GM21447 (cell line): ENCODE data around the gene SLC7A8.
"Not testable (repeated sequence)": the region's sequence is repeated elsewhere in the genome, so short reads cannot be mapped to it uniquely, and the experiment has no call there.

Experiments
- ATAC-seq: cut with Tn5 transposase; IDR thresholded peaks from one replicate; pipeline ENCODE4 v1.9.1; 2021; ENCODE audit not compliant: unreplicated experiment

The SLC7A8 gene

DNA sequence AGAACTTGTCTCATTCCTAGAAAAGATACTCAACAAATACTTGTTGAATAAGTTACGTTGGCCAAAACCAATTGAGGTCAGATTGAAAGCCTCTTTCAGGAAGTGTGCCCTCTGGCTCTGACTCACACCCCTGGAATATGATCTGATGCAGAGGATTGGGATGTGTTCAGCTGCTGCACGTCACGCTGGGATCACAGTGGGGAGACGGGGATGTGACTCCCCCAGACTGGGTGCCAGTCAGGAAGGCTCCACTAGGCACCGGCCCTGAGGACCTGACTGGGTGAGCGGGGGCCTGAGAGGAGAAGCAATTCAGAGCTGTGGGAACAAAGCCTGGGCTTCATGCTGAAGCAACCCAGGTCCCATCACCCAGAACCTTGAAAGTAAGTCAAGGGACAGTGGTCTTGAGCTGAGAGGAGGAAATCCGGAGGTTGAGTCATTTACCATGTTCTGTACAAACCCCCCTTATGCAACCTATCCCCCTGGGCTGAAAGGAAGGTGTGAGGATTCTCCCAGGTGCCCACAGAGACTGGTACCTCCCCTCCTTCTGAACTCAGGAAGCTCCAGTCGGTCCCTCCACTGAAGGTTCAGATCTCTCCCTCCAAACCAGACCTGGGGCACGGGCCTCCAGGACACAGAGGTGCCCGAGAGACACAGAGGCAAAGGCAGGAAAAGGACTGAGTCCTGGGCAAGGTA, 68.3 kb downstream of the SLC7A8 start:
- ATAC-seq: no peak

DNA sequence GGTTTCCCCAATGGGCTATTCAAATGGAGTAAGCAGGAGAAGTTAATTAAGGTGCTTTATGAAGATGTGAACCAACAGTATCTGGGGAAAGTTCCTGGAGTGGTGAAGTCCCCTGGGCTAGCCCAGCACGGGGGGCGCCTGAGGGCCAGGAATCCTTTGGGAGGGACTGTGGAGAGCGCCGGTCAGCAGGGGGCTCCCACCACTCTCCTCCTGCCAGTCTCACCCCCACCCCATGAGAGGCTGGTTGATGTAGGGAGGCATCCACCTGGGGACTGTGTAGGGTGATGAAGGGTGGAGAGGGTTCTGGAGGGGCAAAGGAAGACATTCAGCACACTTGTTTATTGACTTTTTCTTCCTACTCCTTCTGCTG, 68.8 kb downstream of the SLC7A8 start:
- no peak for ATAC-seq

DNA sequence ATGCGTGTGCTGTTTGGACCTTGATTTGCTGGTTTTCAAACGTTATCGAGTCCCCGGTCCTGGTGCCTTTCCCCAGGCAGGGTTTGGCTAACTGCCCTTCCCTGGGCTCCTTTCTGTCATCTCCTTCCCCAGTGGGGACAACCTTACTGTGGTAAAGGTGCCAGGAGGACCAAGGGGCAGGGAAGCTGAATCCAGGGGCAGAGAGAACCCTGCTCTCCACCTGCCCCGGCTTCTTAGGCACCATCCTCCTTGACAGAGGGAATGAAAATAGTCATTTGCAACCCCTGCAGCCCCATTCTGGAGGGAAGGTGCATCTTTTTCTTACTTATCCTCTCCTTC, 69.4 kb downstream of the SLC7A8 start:
- ATAC-seq: no peak

DNA sequence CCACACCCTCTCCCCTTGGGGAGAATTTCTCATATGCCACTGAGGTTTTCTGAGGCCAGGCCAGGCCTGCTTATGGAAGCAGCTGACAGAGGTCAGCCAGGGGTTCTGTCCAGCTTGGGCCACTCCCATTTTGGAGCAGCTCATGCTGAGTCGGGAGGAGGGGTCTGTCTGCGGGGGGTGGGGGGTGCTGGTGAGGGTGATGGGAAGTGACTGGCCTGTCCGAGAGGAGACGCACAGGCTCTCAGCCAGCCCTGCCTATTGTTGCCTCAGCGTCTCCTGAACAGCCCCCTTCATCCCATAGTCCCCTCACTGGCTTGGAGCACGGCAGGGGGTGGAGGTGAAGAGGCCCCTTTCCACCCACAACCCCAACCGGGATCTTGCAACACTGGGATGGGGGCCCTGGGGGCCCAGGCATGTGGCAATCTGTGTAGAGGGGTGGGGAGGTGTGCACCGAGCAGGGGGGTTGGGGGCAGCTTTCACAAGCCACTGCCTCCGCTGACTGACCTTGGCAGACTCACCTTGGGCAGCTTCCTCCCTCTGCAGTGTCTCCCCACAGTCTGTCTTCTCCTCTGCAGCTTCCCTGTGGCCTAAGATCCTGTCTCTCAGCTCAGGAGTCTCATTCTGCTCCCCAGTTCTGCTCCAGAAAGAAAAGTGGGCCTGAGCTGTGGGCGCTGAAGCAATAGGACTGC, 69.9 kb downstream of the SLC7A8 start:
- ATAC-seq: no peak

DNA sequence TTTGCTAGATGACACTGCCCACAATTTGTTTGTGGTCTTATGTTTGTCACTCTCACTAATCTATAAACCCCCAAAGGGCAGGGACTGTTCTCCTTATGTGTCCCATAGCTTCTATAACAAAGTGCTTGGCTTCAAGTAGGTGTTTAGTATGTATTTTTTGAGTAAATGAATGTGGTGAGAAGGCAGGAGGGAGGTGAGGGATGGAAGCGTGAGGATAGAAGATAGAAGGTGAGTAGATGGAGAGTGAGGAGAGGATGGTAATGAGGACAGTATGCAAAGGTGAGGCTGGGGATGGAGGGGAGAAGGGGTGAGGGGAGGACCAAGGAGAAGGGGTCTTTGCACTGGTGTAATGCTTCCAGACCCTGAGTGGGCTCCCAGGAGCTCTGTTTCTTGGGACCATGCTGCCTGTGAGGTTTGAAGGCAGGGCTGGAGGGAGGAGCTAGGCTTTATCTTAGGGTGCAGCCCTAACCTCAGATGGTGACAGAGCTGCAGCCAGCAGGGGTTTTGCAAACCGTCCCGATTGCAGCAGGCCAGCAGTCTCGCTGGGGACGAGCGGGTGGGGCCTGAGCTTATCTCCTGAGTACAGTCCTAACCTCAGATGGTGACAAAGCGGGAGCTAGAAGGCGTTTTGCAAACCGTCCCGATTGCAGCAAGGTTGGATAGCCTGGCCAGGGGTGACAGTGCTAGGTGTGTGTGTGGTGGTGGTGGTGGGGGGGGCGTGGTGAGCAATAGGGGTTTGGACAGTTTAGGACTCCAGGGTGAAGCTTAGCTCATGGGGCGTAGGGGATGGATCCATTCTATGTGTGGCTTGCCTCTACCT, 70.9 kb downstream of the SLC7A8 start:
- ATAC-seq: no peak

DNA sequence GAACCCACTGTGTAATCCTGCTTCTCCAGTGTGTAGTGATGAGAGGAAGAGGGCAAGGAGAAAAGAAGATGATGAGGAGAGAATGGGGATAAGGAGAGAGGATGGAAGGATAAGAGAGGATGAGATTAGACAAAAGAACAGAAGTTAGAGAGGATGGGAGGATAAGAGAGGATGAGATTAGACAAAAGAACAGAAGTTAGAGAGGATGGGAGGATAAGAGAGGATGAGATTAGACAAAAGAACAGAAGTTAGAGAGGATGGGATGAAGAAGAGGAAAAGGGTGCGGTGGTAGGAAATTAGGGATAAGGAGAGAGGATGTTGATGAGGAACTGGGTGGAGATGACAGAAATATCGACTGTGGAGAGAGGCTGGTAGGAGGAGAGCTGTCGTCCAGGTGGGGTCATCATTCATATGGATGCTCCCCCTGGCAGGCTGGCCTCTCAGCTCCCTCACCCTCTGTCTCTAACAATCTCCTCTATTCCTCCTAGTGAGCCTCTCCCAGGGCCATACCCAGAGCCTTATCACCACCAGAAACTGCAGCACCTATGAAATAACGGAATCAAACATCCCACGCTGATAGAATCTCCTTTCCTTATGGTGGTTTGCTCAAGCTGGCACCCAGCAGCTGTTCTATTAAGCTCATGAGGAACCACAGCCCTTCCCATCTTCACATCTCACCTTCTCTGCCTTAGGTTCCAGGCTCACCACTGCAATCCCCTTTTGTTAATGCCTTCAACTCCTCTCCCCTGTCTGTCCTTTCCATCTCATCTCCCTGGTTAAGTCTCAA, 72.7 kb downstream of the SLC7A8 start:
- no peak for ATAC-seq

DNA sequence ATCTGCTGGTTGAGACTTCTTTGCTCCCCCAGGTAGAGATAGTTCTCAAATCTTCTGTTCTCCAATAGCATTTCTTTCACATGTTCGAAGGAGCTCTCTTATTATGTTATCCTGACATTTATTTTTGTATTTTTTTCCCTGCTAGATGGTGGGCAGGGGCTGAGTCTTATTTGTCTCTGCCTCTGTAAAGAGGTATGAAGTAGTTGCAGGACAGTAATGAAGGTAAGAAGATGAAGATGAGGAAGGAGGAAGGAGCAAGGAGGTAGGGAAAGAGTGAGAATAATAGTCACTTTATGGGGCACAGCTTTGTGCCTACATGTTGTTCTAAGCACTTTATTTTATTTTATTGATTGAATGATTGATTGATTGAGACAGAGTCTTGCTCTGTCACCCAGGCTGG, 73.7 kb downstream of the SLC7A8 start:
- no peak for ATAC-seq

DNA sequence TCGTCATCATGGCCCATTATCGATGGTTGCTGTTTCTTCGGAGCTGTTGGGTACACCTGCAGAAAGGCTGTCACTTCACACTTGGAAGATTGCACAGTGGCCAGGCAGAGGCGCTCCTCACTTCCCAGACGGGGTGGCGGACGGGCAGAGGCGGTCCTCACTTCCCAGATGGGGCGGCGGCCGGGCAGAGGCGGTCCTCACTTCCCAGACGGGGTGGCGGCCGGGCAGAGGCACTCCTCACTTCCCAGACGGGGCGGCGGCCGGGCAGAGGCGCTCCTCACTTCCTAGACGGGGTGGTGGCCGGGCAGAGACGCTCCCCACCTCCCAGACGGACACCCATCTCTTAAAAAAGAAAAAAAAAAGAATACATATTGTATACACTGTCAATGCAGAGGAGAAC, 75.3 kb downstream of the SLC7A8 start:
- ATAC-seq: not testable (repeated sequence)

DNA sequence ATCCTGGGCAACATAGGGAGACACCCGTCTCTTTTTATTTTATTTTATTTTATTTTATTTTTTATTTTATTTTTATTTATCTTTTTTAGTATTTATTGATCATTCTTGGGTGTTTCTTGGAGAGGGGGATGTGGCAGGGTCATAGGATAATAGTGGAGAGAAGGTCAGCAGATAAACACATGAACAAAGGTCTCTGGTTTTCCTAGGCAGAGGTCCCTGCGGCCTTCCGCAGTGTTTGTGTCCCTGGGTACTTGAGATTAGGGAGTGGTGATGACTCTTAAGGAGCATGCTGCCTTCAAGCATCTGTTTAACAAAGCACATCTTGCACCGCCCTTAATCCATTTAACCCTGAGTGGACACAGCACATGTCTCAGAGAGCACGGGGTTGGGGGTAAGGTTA, 75.8 kb downstream of the SLC7A8 start:
- ATAC-seq: not testable (repeated sequence)

DNA sequence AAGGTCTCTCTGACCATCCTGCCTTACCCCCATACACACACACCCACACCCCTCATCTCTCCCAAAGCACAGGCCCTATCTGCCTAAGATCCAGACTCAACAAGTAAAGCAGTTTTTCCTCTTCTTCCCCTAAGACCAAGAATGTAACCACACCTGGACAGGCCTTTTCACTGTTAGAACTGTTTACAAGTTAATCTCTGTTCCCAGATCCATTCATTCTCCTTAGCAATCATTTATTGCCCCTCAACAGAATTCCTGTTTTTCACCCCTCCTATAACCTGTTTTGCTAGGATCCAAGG, 76.8 kb downstream of the SLC7A8 start:
- no peak for ATAC-seq

DNA sequence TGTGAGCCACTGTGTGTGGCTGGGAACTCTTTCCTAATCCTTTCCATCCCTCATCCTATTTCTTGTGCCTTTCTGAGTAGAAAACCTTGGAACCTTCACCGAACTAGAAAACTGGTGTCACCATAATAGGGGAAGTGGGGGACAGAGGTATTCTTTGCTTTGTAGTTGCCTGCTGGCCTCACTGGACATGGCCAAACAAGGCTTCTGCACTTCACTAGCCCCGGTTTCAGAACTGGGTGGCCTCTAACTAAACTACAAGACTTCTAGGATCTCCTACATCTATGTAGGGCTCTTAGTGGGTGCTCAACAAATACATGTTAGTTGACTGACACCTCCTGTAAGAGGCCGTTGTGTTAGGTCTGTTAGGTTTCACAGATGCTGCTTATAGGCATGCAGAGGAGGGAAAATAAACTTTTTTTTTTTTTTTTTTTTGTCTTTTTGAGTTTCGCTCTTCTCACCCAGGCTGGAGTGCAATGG, 78.1 kb downstream of the SLC7A8 start:
- no peak for ATAC-seq

DNA sequence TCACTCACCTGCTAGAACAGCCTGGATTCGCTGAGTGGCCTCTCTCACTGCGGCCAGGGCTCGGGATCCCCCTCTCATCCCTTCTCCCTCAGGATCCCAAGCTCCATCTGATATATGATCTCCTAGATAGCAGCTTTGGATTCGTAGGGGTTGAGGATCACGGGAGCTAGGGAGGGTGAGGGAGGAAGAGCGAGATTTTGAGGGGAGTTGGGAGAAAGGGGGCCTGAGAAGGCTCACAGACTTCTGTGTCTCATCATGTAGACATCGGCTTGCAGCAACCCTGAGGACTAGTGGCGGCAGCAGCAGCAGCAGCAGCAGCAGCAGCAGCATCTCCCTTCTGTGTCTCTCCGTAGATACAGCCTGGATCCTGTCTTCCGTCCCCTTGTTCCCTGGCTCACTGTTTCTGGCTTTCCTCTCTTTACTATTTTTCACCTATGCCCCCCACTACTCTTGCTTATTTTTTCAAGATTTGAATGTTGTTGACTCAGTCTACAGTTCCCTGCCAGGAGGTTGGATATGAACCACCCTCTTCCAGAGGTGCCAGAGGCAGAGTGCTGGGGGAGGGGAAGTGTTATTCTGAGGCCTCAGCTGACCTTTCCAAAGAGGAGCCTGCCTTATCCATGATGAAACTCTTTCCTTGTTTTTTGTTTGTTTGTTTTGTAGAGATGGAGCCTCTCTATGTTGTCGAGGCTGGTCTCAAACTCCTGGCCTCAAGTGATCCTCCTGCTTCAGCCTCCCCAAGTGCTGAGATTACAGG, 78.7 kb downstream of the SLC7A8 start, which contains the start of gene CIROP:
Gene CIROP, minus strand, starts transcription at position 399 of the 757 bp plus-strand sequence. Its CDS starts 69 bp downstream, at position 330.
- no peak for ATAC-seq

DNA sequence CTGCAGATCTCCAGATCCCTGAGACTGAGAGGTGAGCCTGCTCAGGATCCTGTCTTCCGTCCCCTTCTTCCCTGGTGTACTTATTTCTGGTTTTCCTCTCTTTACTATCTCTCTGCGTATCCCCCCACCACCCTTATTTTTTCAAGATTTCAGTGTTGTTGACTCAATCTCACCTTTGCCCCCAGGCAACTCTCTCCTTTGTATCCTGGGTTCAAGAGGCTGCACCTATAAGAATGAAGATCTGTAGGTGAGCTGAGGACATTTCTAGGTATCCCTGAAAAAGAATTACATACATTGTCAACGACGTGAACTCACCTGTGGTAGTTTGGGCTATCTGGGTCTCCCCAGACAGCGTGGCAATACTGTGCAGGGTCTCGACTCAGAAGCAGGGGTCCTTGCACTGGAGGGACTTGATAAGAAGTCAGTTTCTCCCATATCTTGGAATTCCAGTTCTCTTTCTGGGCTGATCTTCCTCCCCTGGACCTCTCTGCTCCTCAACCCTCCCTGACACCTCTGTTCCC, 79.3 kb downstream of the SLC7A8 start:
- ATAC-seq: no peak

DNA sequence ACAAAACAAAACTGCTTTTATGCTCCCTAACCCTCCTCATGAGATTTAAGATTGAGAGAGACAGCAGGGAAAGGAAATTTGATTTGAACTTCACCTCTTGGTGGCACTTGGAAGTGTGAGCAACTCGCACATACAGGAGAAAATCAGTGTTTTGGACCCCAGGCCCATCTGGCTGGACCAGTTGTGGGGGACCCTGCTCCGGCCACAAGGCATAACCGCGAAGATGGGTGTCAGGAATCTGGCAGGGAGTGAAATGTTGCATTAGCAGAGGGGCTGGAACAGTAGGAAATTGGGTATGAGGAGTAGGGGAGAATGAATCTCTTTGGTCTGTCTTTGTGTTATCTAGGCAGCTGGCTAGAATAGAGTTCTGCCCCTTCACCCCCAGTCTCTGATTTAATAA, 79.9 kb downstream of the SLC7A8 start:
- ATAC-seq: no peak

DNA sequence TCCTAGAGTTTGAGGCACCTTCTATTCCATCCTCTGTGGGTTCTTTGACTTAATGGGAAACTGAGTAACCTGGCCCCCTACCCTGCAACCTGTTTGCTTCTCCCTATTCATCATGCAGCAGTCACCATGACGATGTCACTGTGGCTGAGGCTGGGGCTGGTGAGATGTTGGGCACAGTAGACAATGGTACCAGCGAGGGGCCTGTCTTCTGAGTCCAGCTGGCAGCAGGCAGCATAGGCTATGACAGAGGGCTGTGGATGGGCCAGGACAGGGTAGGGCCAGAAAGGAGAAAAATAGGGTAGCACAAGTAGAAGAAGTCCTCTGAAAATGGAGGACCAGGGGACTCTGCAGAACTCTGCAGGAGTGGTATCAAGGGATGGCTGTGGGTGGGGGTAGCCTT, 80.7 kb downstream of the SLC7A8 start:
- no peak for ATAC-seq

DNA sequence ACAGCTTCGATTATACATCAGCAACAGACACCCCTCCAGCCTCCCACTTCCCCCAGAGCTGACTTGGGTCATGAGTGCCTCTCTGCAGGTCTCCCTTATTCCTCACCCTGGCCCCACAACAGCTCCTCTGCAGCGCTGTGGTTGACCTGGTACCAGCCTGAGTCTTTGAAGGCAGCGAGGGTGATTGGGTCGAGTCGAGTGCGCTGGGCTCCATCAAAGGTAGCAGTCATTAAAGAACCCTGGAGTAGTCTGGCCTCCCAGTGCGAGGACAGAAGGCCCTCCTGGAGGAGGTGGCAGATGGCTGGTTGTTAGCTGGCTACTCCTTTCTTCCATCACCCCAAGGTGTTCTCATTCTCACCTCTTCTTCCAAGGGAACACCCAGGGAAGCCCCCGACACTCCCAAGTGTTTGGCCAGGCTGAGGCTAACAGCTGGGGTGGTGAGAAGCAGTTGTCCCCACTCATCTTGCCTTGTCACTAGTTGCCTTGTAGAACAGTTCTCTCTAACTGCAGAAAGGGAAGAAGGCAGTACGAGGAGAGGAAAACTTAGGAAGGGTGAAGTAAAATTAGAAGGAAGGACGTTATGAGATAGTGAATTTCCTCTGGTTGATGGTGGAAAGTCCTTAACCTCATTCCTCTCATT, 81.4 kb downstream of the SLC7A8 start:
- ATAC-seq: no peak

DNA sequence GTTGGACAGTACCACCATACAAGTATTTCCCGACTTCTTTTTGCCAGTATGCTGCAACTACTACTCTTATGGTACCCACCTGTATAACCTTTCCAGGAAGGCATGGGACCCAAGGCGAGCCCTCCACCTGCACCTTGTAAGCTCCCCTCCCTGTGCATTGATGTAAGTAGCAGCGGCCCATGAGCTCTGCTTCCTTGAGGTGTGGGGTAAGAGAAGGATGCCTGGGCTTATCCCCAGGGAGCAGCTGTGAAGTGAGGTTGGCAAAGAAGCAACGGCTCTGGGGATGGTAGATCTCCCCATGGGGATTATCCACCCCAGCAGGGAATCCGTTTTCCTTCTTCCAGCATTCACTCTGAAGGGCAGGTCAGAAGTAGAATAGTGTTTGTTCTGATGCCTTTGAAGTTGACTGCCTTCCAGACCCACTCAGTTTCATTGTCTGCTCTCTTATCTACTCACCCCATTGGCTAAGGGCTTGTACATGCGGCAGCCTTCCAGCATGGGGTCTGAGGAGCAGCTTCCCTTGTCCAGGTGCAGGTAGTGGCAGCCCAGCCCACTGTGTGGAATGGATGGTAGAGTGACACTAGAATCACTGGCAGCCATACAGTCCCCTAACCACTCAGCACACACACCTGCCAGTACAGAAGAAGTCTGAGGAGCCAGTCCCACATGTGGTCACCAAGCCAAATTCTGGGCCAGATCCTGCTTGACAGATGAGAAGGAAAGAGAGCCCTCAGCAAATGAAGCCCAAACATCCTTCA, 82.1 kb downstream of the SLC7A8 start:
- no peak for ATAC-seq

DNA sequence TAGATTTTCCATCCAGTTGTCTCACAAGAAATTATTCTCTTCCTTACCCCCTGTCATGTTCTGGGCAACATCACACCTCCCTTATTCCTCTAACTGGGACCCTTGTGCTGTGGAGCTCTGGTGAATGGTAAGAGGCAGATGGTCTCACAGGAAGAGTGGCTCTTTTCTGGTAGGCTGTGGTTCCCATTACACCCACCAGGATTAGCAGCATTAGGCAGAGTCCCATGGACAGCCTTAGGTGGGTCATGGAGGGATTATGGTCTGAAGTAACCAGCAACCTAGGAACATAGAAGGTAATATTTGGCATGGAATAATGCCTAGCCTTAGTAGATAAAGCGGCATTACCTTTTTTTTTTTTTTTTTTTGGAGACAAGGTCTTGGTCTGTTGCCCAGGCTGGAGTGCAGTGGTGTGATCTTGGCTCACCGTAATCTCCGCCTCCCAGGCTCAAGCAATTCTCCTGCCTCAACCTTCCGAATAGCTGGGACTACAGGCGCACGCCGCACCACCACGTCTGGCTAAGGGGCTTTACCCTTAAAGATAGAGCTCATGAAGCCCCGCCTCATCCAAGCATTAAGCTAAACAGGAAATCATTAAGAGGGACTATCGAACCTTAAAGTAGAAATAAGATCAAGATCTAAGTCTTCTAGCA, 84.1 kb downstream of the SLC7A8 start:
- ATAC-seq: no peak

DNA sequence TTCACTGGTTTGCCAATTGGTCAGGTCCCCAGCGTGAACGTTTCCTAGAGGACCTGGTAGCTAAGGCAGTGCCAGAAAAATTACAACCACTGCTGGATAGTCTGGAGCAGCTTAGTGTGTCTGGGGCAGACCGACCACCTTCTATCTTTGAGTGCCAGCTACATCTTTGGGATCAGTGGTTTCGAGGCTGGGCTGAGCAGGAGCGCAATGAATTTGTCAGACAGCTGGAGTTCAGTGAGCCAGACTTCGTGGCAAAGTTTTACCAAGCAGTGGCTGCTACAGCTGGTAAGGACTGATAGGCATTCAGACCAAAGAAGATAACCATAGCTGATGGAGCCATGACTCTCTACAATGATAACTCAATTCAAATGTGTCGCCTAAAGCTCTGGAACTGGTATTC, 85.7 kb downstream of the SLC7A8 start:
- no peak for ATAC-seq
